ENCODE results near the gene IRF2. TPM values are rescaled to one million over a fixed set of nuclear protein-coding genes. Genes with fewer than 3 reads are reported as not detected.

IRF2 gene
- 8.9 to 10.1 TPM (median 9.2 TPM) in 5 replicates for total RNA-seq (2022; extraction: Qiagen RNA extraction; ENCODE audit: low read depth)

DNA sequence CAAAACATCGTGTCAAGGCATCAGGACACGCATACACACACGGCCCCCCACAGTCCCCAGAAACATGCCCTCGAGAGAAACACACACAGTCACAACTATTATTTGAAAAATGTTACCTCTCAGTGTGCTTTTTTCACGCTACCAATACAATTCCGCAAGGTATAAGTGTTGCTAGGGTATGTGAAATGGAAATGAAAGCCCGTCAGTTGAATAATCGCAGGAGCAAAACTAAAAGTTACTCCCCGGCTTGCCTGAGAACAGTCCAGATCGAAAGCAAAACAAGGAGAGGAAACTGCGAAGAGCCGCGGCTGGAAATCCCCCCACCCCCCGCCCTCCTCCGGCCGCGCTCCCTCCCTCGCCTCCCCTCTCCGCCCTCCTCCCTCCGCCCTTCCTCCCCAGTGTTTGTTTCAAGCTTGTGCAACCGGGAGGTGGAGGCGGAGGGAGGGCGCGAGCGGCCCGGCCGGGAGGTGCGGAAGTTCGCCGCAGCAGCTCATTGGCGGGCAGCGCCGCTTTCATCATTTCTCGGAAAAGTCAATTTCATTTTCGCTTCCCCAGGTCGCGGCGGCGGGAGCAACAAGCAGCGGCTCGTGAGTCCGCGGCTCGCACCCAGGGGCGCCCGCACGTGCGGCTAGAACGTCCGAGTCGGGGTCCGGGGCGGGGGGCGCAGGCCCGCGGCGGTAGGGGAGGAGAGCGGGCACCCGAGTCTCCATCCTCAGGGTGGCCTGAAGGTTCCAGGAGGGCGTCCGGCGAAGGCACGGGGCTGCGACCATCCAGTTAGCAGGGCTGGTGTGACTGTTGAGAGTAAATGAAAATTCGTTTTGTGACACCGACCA lies at the start of gene IRF2:
Gene IRF2 (minus strand): TSS at position 288 of the 833 bp plus-strand sequence. CDS start 45,486 bp downstream, outside the sequence.

Other genes with a start within 250 kb of the IRF2 start
- 19.2 to 24.1 TPM (median 20.9 TPM) in 5 replicates for gene CASP3, start 174.9 kb upstream of the IRF2 start, total RNA-seq (2022; extraction: Qiagen RNA extraction; ENCODE audit: low read depth)
- gene PRIMPOL, start 175.2 kb upstream of the IRF2 start, total RNA-seq (2022; extraction: Qiagen RNA extraction; ENCODE audit: low read depth) = 5.7 to 8.1 TPM (median 6.9 TPM) in 5 replicates